Measurements from ENCODE around the gene TTC13. TPM values are rescaled to one million over a fixed set of nuclear protein-coding genes. Genes with fewer than 3 reads are reported as not detected.

Gene TTC13
- total RNA-seq, 1 experiment from 2014 or later, result 11.2 TPM

DNA sequence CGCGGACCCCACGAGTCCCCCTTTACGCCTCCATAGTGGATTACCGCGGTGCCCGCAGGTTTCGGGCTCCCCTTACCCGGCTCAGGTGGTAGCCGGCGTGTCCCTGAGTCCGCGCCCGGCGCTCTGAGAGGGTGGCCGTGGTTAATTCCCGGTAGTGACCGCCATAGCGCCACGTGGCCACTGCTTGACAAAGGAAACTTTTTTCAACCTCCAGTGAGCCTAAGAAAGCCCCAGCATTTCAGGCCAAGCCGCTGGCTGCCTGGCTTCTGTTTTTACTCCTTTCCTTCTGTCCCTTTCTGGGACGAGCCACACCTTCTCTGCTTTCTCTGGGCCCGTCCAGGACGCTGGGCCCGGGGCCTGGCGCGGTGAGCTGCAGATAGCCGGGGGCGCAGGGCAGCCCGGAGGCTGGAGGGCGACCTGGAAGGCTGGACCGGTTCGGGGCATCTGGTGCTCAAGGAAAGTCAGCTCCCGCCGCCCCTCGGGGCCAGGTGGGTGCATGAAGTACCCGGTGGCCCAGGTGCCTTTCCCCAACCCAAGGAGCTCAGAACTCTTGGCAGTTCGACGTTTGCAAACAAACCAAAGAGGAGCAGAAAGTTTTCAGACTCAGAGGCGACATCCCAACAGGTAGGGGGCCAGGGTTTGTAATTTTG, 109.8 kb downstream of the TTC13 start:
- Histone ChIP-seq H3K27me3 (ENCODE audit: low read length) (no peaks in the 10 kb centered on the region), H3K36me3 (ENCODE audit: insufficient read depth, low read length) (no peaks in the 10 kb centered on the region), H3K9me3 (ENCODE audit: low read length) (no peaks in the 10 kb centered on the region), H3K9ac (ENCODE audit: low read length) (no peak overlapping the region; the same call in 1 of the 2 replicates), H3K4me1 (ENCODE audit: low read length) (peaks cover 15% of the 10 kb centered on the region), H4K20me1 (ENCODE audit: insufficient read depth, low read depth, low read length) (peaks cover 8% of the 10 kb centered on the region; the same call in 1 of the 2 replicates), H3K4me2 (ENCODE audit: low read depth, low read length, poor library complexity, severe bottlenecking) (peak overlapping the region; percentile 53), H3K27ac (ENCODE audit: low read length) (no peak overlapping the region), H3K4me3 (ENCODE audit: low read length) (peak overlapping the region; percentile 53; the same call in 1 of the 2 replicates), H2AFZ (ENCODE audit: low read length) (peak overlapping the region; percentile 52; the same call in 1 of the 2 replicates), H3K79me2 (ENCODE audit: low read length) (no peaks in the 10 kb centered on the region), H3K9me2 (replicated peaks; ENCODE audit: insufficient read depth, low read length) (no peaks in the 10 kb centered on the region)
- DNase-seq, result peak; percentile 46

DNA sequence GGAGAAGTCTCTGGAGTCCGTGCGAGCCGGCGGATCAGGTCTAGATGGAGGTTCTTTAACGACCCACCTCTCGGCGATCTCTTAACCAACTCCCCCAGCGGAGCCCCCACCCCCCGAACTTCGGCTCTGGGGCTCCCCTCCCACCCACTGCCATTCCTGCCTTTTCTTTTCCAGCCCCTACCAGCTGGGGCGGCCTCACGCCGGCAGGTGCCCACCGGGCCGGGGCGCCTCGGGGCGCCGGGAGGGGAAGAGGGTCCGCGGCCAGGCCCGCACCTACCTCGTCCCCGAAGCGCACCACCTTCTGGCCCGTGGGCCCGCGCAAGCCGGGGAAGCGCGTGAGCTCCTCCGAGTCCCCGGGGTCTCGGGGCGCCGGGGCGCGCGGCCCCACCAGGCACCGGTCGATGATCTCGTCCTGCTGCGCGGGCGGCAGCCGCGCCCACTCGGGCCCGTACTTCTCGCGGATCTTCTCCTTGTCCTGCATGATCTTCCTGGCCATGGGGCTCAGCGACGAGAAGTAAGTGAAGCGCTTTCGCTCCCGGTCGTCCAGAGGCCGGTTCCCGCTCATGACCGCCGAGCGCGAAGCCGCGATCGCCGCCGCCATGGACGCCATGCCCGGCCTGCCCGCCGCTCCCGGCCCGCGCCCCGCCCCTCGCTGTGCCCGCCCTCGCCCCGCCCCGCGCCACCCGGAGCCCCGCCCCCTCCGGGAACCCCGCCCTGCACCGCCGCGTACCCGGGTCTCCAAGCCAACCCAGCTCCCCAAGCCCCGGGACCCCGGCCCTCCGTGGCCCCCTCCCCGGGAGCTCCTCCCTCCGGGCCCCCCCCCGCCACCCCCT, 110.5 kb downstream of the TTC13 start, which contains the start of gene C1orf198:
Gene C1orf198 (minus strand): TSS at position 619 of the 833 bp plus-strand sequence. CDS start 9 bp downstream, at position 610.
- H2AFZ ChIP-seq (ENCODE audit: low read length), result peak within 1 kb of the TSS; percentile 97
- peak; percentile 76 for DNase-seq
- H3K4me2 ChIP-seq (ENCODE audit: low read depth, low read length, poor library complexity, severe bottlenecking), result peak within 1 kb of the TSS; percentile 94
- no peaks in the 10 kb centered on the region for H3K79me2 ChIP-seq (ENCODE audit: low read length)
- H3K9me3 ChIP-seq (ENCODE audit: low read length), result no peaks in the 10 kb centered on the region
- H4K20me1 ChIP-seq (ENCODE audit: insufficient read depth, low read depth, low read length), result peaks cover 8% of the 10 kb centered on the region; the same call in 1 of the 2 replicates
- H3K27ac ChIP-seq (ENCODE audit: low read length), result no peak within 1 kb of the TSS
- H3K27me3 ChIP-seq (ENCODE audit: low read length), result no peaks in the 10 kb centered on the region
- H3K9ac ChIP-seq (ENCODE audit: low read length), result peak within 1 kb of the TSS; percentile 77
- H3K36me3 ChIP-seq (ENCODE audit: insufficient read depth, low read length), result no peaks in the 10 kb centered on the region
- no peaks in the 10 kb centered on the region for H3K9me2 ChIP-seq (replicated peaks; ENCODE audit: insufficient read depth, low read length)
- peak within 1 kb of the TSS; percentile 88 for H3K4me3 ChIP-seq (ENCODE audit: low read length)
- peaks cover 15% of the 10 kb centered on the region for H3K4me1 ChIP-seq (ENCODE audit: low read length)

DNA sequence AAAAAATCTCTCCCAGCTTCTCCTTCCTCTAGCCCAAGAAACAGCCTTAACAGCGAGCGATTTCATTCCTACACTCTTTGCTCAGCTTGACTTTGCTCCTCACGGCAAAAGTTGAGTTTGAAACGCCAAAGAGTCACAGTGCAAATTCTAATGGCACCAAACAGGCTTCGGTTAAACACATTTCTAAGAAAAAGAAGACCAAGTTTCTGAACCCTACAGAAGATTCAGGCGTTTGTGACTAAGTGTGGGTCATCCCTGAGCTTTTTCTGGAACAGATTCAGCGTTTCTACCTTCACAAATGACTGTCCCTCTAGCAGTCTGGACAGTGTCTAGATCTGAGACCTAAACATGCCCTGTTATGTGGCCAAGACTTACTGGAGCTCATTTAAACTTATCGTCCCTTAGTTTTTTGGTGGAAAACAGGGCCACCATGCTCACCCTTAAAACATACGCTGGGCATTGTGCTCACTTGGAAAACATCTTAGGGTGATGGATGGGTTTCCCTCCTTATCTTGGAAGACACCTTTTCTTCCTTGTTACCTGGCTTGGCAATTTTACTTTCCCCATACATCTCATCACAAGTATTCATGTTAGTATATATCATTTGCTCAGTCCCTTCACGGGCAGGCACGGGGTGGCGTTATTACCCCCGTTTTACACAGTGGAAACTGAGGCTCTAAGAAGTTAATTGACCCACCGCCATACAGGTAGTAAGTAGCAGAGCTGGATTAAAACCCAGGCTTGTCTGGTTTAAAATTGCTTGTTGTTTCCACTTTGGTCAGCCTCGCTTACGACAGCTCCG, 111.4 kb downstream of the TTC13 start:
- peak overlapping the region; percentile 77 for H3K9ac ChIP-seq (ENCODE audit: low read length)
- H3K79me2 ChIP-seq (ENCODE audit: low read length), result no peaks in the 10 kb centered on the region
- H2AFZ ChIP-seq (ENCODE audit: low read length), result peak overlapping the region; percentile 97
- H3K9me2 ChIP-seq (replicated peaks; ENCODE audit: insufficient read depth, low read length), result no peaks in the 10 kb centered on the region
- H3K4me1 ChIP-seq (ENCODE audit: low read length), result peaks cover 15% of the 10 kb centered on the region
- peak overlapping the region; percentile 88 for H3K4me3 ChIP-seq (ENCODE audit: low read length)
- no peak for DNase-seq
- H3K27ac ChIP-seq (ENCODE audit: low read length), result no peak overlapping the region
- no peaks in the 10 kb centered on the region for H3K36me3 ChIP-seq (ENCODE audit: insufficient read depth, low read length)
- H4K20me1 ChIP-seq (ENCODE audit: insufficient read depth, low read depth, low read length), result peaks cover 8% of the 10 kb centered on the region; the same call in 1 of the 2 replicates
- no peaks in the 10 kb centered on the region for H3K27me3 ChIP-seq (ENCODE audit: low read length)
- H3K9me3 ChIP-seq (ENCODE audit: low read length), result no peaks in the 10 kb centered on the region
- H3K4me2 ChIP-seq (ENCODE audit: low read depth, low read length, poor library complexity, severe bottlenecking), result peak overlapping the region; percentile 94

DNA sequence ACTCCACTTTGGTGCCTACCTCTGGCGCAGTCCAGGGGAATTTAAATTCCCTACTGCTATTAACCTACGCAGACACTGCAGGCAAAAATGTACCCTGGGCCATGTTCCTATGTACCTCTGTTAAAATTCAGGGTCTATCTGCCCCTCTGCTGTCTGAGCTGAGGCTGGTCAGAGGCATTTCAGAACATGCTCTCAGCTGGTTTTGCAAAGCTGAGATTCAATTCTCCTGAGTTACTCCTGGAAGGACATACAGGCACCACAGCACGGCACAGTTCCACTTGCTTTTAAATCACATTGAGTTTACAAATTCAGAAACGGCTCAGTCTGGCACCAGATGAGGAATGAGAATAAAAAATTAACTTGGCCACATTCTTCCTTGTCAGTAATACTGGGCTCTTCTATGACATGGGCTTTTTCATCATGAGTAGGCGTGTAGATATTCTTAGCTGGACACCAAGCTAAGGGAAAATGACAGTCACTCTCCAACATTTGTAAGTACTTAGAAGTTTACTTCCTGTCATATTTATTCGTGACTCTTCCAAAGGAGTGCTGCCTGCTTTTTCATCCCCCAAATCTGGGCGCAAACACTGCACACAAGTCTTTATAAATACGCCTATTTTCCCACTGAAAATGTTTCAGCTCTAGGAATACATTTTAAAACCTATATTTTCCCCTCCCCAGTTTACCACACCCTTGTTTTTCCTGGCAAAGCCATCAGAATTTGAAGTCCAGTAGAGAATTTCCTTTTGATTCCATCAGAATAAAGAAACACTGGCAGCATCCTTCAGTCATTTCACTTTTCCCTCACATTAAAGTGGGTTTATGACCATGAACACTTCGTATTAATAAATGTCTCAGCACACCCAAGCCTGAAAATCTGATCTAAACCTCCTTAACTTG, 112.2 kb downstream of the TTC13 start:
- Histone ChIP-seq H3K9me3 (ENCODE audit: low read length) (no peaks in the 10 kb centered on the region), H3K9me2 (replicated peaks; ENCODE audit: insufficient read depth, low read length) (no peaks in the 10 kb centered on the region), H3K36me3 (ENCODE audit: insufficient read depth, low read length) (no peaks in the 10 kb centered on the region), H2AFZ (ENCODE audit: low read length) (no peak overlapping the region), H3K4me1 (ENCODE audit: low read length) (peaks cover 15% of the 10 kb centered on the region), H3K27ac (ENCODE audit: low read length) (no peak overlapping the region), H3K79me2 (ENCODE audit: low read length) (no peaks in the 10 kb centered on the region), H3K4me2 (ENCODE audit: low read depth, low read length, poor library complexity, severe bottlenecking) (no peak overlapping the region), H4K20me1 (ENCODE audit: insufficient read depth, low read depth, low read length) (peaks cover 8% of the 10 kb centered on the region; the same call in 1 of the 2 replicates), H3K9ac (ENCODE audit: low read length) (no peak overlapping the region), H3K4me3 (ENCODE audit: low read length) (no peak overlapping the region), H3K27me3 (ENCODE audit: low read length) (no peaks in the 10 kb centered on the region)
- no peak for DNase-seq

DNA sequence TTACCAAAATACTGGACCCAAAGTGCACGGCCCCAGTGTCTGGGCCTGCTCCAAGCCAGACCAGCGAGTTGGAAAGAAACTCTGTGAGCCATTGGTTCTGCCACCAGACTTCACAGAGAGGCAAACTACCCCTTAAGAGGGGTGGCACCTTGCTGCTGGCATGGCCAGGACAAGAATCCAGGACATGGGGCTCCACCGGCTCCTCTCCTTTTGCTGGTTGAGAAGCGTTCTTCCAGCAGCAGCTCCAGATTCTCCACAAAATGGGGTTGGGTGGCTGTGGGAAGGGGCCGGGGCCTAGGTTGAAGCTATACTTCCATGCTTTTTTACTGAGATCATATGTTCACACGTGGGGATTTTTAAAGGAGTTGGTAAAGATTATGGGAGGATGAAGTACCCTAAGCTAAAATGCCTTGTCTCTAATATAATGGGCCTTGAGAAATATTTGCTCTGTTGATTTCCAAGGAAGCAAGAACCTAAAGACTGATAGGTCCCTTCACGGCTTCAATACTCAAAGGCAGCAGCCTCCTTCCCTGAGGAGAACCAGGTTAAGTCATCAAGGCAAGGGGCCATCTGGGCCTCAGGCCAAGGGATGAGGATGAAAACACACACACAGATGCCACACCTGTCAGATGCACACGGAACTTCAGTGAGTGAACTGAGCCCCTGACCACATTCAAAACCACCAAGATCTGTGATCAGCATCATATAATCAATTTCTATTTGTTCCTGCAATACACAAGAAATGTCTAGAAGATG, 113.4 kb downstream of the TTC13 start:
- Histone ChIP-seq H3K4me1 (ENCODE audit: low read length) (peaks cover 15% of the 10 kb centered on the region), H3K9me2 (replicated peaks; ENCODE audit: insufficient read depth, low read length) (no peaks in the 10 kb centered on the region), H3K9ac (ENCODE audit: low read length) (no peak overlapping the region), H3K4me2 (ENCODE audit: low read depth, low read length, poor library complexity, severe bottlenecking) (no peak overlapping the region), H3K79me2 (ENCODE audit: low read length) (no peaks in the 10 kb centered on the region), H3K27me3 (ENCODE audit: low read length) (no peaks in the 10 kb centered on the region), H3K9me3 (ENCODE audit: low read length) (no peaks in the 10 kb centered on the region), H3K27ac (ENCODE audit: low read length) (no peak overlapping the region), H2AFZ (ENCODE audit: low read length) (no peak overlapping the region), H4K20me1 (ENCODE audit: insufficient read depth, low read depth, low read length) (peaks cover 8% of the 10 kb centered on the region; the same call in 1 of the 2 replicates), H3K36me3 (ENCODE audit: insufficient read depth, low read length) (no peaks in the 10 kb centered on the region), H3K4me3 (ENCODE audit: low read length) (no peak overlapping the region)
- no peak for DNase-seq

DNA sequence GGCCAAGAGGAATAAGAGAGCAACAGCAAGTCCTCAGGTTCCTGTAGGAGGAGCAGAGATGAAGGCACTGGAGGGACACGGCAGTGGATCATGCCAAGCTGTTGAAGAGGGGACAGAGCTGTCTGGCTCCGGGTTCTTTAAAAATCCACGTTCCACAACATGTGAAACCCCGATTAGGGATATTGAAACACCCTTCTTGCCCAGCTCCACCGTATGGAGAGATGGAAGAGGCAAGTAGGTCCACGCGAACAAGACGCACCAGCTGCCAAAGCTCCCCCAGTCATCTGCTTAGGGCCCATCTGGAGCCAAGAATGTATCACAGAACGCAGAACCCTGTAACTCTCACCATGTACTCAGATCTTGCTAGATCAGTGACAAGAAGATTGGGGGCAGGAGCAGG, 114.2 kb downstream of the TTC13 start:
- Histone ChIP-seq H2AFZ (ENCODE audit: low read length) (no peak overlapping the region), H3K36me3 (ENCODE audit: insufficient read depth, low read length) (no peaks in the 10 kb centered on the region), H3K4me3 (ENCODE audit: low read length) (no peak overlapping the region), H3K4me2 (ENCODE audit: low read depth, low read length, poor library complexity, severe bottlenecking) (no peak overlapping the region), H4K20me1 (ENCODE audit: insufficient read depth, low read depth, low read length) (peaks cover 8% of the 10 kb centered on the region; the same call in 1 of the 2 replicates), H3K9me3 (ENCODE audit: low read length) (no peaks in the 10 kb centered on the region), H3K4me1 (ENCODE audit: low read length) (peaks cover 15% of the 10 kb centered on the region), H3K9ac (ENCODE audit: low read length) (no peak overlapping the region), H3K79me2 (ENCODE audit: low read length) (no peaks in the 10 kb centered on the region), H3K27me3 (ENCODE audit: low read length) (no peaks in the 10 kb centered on the region), H3K27ac (ENCODE audit: low read length) (no peak overlapping the region), H3K9me2 (replicated peaks; ENCODE audit: insufficient read depth, low read length) (no peaks in the 10 kb centered on the region)
- no peak for DNase-seq

DNA sequence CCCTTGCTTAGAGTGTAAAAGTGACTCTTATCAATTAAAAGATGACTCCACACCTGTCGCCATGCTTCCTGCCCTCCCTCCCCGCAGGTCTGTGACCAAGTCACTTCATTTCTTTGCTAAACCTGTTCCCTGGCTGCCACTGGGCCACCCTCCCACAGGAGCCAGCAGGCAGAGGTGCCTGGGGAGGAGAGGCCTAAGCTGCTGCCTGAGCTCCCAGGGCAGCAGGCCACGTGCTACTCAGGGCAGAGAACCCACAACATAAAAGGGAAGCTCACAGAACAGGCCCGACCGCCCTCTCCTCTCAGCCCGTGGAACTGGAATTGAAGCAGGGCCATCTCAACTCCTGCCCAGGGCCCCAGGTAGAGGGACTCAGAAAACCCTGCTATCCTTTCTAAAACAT, 115.2 kb downstream of the TTC13 start:
- no peak for DNase-seq
- Histone ChIP-seq H3K27ac (ENCODE audit: low read length) (no peak overlapping the region), H3K79me2 (ENCODE audit: low read length) (no peaks in the 10 kb centered on the region), H3K9ac (ENCODE audit: low read length) (no peak overlapping the region), H3K4me2 (ENCODE audit: low read depth, low read length, poor library complexity, severe bottlenecking) (no peak overlapping the region), H4K20me1 (ENCODE audit: insufficient read depth, low read depth, low read length) (peaks cover 11% of the 10 kb centered on the region; the same call in 1 of the 2 replicates), H3K4me1 (ENCODE audit: low read length) (peaks cover 10% of the 10 kb centered on the region), H3K9me3 (ENCODE audit: low read length) (no peaks in the 10 kb centered on the region), H3K36me3 (ENCODE audit: insufficient read depth, low read length) (no peaks in the 10 kb centered on the region), H3K27me3 (ENCODE audit: low read length) (no peaks in the 10 kb centered on the region), H3K4me3 (ENCODE audit: low read length) (no peak overlapping the region), H2AFZ (ENCODE audit: low read length) (no peak overlapping the region), H3K9me2 (replicated peaks; ENCODE audit: insufficient read depth, low read length) (no peaks in the 10 kb centered on the region)

Data from Karpas-422 (cell line).